Astrocyte (in vitro differentiated cells and primary cell): ENCODE measurements around the gene SMARCB1. TPM values are rescaled to one million over a fixed set of nuclear protein-coding genes. Genes with fewer than 3 reads are reported as not detected.

Experiments
- DNase-seq: peaks from one replicate; pipeline ENCODE4 v3.0.0-alpha.2; 2010; ENCODE audit warnings: low read depth
- FAIRE-seq: peaks from 2 replicates; lab custom pipeline; 2011; peaks lifted over from hg19 to GRCh38; lab: Jason Lieb, UNC
- H2AFZ ChIP-seq: 2 replicates; pipeline ENCODE4 v1.6.0; 2012; ENCODE audit warnings: low read depth, low read length, inconsistent platforms
- H3K27ac ChIP-seq: 2 replicates; pipeline ENCODE4 v1.5.1; 2011; ENCODE audit warnings: low read depth, low read length, inconsistent platforms
- H3K27me3 ChIP-seq: 2 replicates; pipeline ENCODE4 v1.6.0; 2011; ENCODE audit warnings: low read length, inconsistent platforms; ENCODE audit not compliant: insufficient read depth
- H3K36me3 ChIP-seq: 2 replicates; pipeline ENCODE4 v1.5.1; 2011; ENCODE audit warnings: low read length, inconsistent platforms; ENCODE audit not compliant: insufficient read depth
- H3K4me1 ChIP-seq: 2 replicates; pipeline ENCODE4 v1.5.1; 2011; ENCODE audit warnings: low read length, inconsistent platforms; ENCODE audit not compliant: insufficient read depth
- H3K4me2 ChIP-seq: 2 replicates; pipeline ENCODE4 v1.6.0; 2012; ENCODE audit warnings: low read length, inconsistent platforms
- H3K4me3 ChIP-seq: 2 replicates; pipeline ENCODE4 v1.5.1; 2011; ENCODE audit warnings: low read depth, mild to moderate bottlenecking, low read length, inconsistent platforms; ENCODE audit not compliant: insufficient read depth
- H3K79me2 ChIP-seq: 2 replicates; pipeline ENCODE4 v1.6.0; 2012; ENCODE audit warnings: mild to moderate bottlenecking, low read length, inconsistent platforms; ENCODE audit not compliant: insufficient read depth
- H3K9ac ChIP-seq: 2 replicates; pipeline ENCODE4 v1.6.0; 2012; ENCODE audit warnings: mild to moderate bottlenecking, low read length, inconsistent platforms
- H3K9me3 ChIP-seq: 2 replicates; pipeline ENCODE4 v1.5.1; 2012; ENCODE audit warnings: low read depth, mild to moderate bottlenecking, low read length, inconsistent platforms; ENCODE audit not compliant: insufficient read depth
- H4K20me1 ChIP-seq: 2 replicates; pipeline ENCODE4 v1.6.0; 2012; ENCODE audit warnings: low read length, inconsistent platforms; ENCODE audit not compliant: insufficient read depth
- H3K27ac Mint-ChIP-seq: one replicate; pipeline ENCODE4 v1.8.0; 2021; ENCODE audit warnings: mild to moderate bottlenecking, mixed read lengths; ENCODE audit not compliant: unreplicated experiment
- H3K27me3 Mint-ChIP-seq: one replicate; pipeline ENCODE4 v1.8.0; 2021; ENCODE audit warnings: low read depth, mixed read lengths; ENCODE audit not compliant: unreplicated experiment
- H3K36me3 Mint-ChIP-seq: one replicate; pipeline ENCODE4 v1.8.0; 2021; ENCODE audit warnings: low read depth, mixed read lengths; ENCODE audit not compliant: unreplicated experiment
- H3K4me1 Mint-ChIP-seq: one replicate; pipeline ENCODE4 v1.8.0; 2021; ENCODE audit warnings: low read depth, mixed read lengths; ENCODE audit not compliant: unreplicated experiment
- H3K4me3 Mint-ChIP-seq: one replicate; pipeline ENCODE4 v1.8.0; 2021; ENCODE audit warnings: mild to moderate bottlenecking, moderate library complexity, mixed read lengths; ENCODE audit not compliant: unreplicated experiment
- H3K9me3 Mint-ChIP-seq: one replicate; pipeline ENCODE4 v1.8.0; 2021; ENCODE audit warnings: mild to moderate bottlenecking, mixed read lengths; ENCODE audit not compliant: unreplicated experiment
- EZH2 ChIP-seq: IDR thresholded peaks from 2 replicates; pipeline ENCODE4 v1.6.1; 2012; ENCODE audit warnings: mild to moderate bottlenecking, low read length, inconsistent platforms; ENCODE audit not compliant: insufficient read depth
- total RNA-seq: library from RNA; stranded (reverse); gene quantifications from 2 replicates; pipeline ENCODE4 v1.2.1, GENCODE V29; 2021
- TF ChIP-seq, protein P1 (sequence below): IDR thresholded peaks from 2 replicates; pipeline ENCODE4 v1.5.1; 2011; ENCODE audit warnings: low read depth, mild to moderate bottlenecking, inconsistent platforms, low read length, moderate library complexity; ENCODE audit not compliant: insufficient read depth

The SMARCB1 gene
- total RNA-seq, 1 donor from 2014 or later = 91.3 TPM

DNA sequence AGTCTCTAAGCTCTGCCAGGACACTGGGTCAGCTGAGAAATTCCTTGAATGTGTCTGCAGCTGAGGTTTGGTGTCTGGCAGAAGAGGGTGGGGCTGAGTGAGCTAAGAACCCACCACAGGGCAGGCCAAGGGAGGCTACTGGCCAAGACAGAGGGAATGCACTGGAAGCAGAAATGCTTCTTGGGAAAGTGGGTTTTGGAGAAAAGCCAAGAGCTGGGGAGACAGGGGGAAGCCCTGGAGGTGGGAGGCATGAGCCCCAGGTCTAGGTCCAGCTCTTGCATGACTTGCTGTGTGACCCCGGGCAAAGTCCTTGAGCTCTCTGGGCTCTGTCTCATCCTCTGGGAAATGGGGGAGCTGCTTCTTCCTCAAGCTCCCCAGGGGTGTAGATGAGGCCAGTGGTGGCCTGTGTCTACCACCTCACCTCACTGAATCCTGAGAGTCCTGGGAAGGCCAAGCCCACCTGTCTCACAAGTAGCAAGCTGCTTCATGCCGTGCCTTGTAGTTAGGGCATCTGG lies 11.8 kb upstream of the SMARCB1 start:
- H3K27me3 ChIP-seq = no peaks in the 10 kb centered on the region
- Mint-ChIP-seq H3K4me1 (peaks cover 18% of the 10 kb centered on the region), H3K9me3 (no peaks in the 10 kb centered on the region), H3K36me3 (peaks cover 6% of the 10 kb centered on the region), H3K27ac (peak overlapping the region; percentile 77), H3K27me3 (peaks cover 25% of the 10 kb centered on the region), H3K4me3 (peak overlapping the region; percentile 66)
- H3K4me3 ChIP-seq = no peak overlapping the region
- FAIRE-seq = no peak
- no peak overlapping the region for H3K4me2 ChIP-seq
- no peak overlapping the region for H3K27ac ChIP-seq
- H3K4me1 ChIP-seq = peaks cover 7% of the 10 kb centered on the region
- no peak overlapping the region for H3K9ac ChIP-seq
- H2AFZ ChIP-seq = no peak overlapping the region
- DNase-seq = peak; percentile 65
- no peaks in the 10 kb centered on the region for H3K9me3 ChIP-seq
- peaks cover 3% of the 10 kb centered on the region for H4K20me1 ChIP-seq
- H3K36me3 ChIP-seq = no peaks in the 10 kb centered on the region
- H3K79me2 ChIP-seq = no peaks in the 10 kb centered on the region
- TF ChIP-seq EZH2 = no peak

DNA sequence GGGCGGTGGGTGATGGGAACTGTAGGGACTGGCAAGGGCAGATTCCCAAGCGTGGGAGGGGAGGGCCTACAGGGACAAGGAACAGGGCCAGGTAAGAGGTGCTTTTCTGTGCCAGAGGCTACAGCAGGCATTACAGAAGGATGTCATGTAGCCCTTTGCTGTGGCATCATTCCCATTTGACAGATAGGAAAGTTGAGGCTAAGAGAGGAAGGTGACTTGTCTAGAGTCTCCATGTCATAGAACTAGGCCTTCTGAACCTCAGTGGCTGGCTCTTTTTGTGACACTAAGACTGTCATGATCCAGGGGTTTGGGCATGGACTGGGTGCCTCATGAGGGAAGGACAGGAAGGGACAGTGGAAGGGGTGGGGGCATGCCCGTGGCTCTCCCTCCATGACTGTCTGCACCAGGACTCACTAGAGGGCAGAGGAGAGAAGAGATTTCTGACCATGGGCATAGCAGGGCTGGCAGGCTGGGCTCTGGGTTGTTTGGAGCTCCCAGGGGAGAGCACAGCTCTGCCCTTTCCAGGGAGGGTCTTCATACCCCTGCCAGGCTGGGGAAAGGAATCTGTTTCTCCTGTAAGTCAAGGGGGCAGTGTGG lies 10.9 kb upstream of the SMARCB1 start:
- DNase-seq = no peak
- Histone ChIP-seq H2AFZ (no peak overlapping the region), H3K79me2 (no peaks in the 10 kb centered on the region), H4K20me1 (peaks cover 3% of the 10 kb centered on the region), H3K4me1 (peaks cover 7% of the 10 kb centered on the region), H3K9ac (no peak overlapping the region), H3K27ac (no peak overlapping the region), H3K36me3 (no peaks in the 10 kb centered on the region), H3K27me3 (no peaks in the 10 kb centered on the region), H3K4me2 (no peak overlapping the region), H3K9me3 (no peaks in the 10 kb centered on the region), H3K4me3 (no peak overlapping the region)
- H3K9me3 Mint-ChIP-seq = no peaks in the 10 kb centered on the region
- TF ChIP-seq, protein P1, sequence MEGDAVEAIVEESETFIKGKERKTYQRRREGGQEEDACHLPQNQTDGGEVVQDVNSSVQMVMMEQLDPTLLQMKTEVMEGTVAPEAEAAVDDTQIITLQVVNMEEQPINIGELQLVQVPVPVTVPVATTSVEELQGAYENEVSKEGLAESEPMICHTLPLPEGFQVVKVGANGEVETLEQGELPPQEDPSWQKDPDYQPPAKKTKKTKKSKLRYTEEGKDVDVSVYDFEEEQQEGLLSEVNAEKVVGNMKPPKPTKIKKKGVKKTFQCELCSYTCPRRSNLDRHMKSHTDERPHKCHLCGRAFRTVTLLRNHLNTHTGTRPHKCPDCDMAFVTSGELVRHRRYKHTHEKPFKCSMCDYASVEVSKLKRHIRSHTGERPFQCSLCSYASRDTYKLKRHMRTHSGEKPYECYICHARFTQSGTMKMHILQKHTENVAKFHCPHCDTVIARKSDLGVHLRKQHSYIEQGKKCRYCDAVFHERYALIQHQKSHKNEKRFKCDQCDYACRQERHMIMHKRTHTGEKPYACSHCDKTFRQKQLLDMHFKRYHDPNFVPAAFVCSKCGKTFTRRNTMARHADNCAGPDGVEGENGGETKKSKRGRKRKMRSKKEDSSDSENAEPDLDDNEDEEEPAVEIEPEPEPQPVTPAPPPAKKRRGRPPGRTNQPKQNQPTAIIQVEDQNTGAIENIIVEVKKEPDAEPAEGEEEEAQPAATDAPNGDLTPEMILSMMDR = no peak
- TF ChIP-seq EZH2 = no peak
- H3K4me3 Mint-ChIP-seq = peak overlapping the region; percentile 54
- peaks cover 6% of the 10 kb centered on the region for H3K36me3 Mint-ChIP-seq
- H3K27ac Mint-ChIP-seq = no peak overlapping the region
- no peak for FAIRE-seq
- peaks cover 18% of the 10 kb centered on the region for H3K4me1 Mint-ChIP-seq
- H3K27me3 Mint-ChIP-seq = peaks cover 25% of the 10 kb centered on the region

DNA sequence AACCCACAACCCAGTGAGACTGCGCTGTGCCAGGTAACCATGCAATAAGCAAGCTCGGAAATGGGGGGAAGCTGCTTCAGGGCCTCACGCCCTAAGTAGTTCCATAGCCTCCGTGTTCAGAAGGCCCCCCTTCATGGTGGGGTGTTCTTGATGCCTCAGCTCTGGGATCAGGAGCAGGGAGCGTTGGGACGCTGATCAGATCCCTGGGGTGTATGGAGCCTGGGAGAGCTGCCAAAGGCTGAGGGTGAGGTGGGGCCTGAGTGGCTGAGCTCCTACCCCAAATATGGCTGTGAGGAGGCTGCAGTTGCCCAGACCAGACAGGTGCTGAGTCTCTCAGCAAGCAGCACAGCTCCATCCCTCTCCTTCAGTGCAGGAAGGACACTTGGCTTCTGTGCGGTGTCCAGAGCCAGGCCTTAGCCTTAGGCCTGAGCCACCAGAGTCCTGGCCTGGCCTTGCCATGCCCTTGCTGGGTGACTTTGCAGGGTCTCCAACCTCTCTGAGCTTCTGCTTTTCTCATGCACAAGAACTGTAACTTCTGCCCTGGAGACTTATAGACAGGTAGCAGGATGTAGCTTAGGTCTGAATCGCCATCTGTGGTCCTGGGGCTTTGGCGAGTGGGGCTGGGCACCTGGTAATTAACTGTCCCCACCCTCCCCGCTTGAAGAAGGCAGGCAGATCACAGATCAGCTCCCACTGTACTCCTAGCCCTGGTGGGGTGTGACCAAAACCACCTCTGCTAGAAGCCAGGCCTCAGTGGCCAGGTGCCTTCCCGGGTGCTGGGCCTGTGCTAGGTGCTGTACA lies 8.8 kb upstream of the SMARCB1 start:
- FAIRE-seq (no peak), DNase-seq (no peak)
- Histone ChIP-seq H2AFZ (no peak overlapping the region), H4K20me1 (peaks cover 3% of the 10 kb centered on the region), H3K9me3 (no peaks in the 10 kb centered on the region), H3K27ac (no peak overlapping the region), H3K36me3 (no peaks in the 10 kb centered on the region), H3K4me2 (no peak overlapping the region), H3K79me2 (no peaks in the 10 kb centered on the region), H3K9ac (no peak overlapping the region), H3K4me1 (peaks cover 10% of the 10 kb centered on the region), H3K27me3 (no peaks in the 10 kb centered on the region), H3K4me3 (no peak overlapping the region)
- peaks cover 24% of the 10 kb centered on the region for H3K27me3 Mint-ChIP-seq
- TF ChIP-seq EZH2 = no peak
- TF ChIP-seq, protein P1 = no peak
- H3K9me3 Mint-ChIP-seq = no peaks in the 10 kb centered on the region
- H3K36me3 Mint-ChIP-seq = peaks cover 9% of the 10 kb centered on the region
- no peak overlapping the region for H3K4me3 Mint-ChIP-seq
- H3K27ac Mint-ChIP-seq = no peak overlapping the region
- peaks cover 21% of the 10 kb centered on the region for H3K4me1 Mint-ChIP-seq
